PC-9 (cell line): ENCODE data around the gene KLHL10. TPM values are rescaled to one million over a fixed set of nuclear protein-coding genes. Genes with fewer than 3 reads are reported as not detected.
A peak's percentile ranks its signal among the peaks of the same experiment; 100 is the strongest.
"Not testable (repeated sequence)": the region's sequence is repeated elsewhere in the genome, so short reads cannot be mapped to it uniquely, and the experiment has no call there.

Source experiments
- BruUV-seq: library from RNA; stranded (reverse); fragments of 400-500 nt; replicated peaks from 2 replicates; lab custom pipeline; 2021; lab: Mats Ljungman, UMichigan
- CTCF ChIA-PET: fragments of 300-600 bp; sonication (Branson Sonifier 250); formaldehyde crosslinking; loops from one replicate; lab custom pipeline; 2022; ENCODE audit warnings: antibody characterized with exemption; lab: Charles Lee
- POLR2A ChIA-PET: fragments of 300-600 bp; sonication (Branson Sonifier 250); formaldehyde crosslinking; loops from one replicate; lab custom pipeline; 2022; ENCODE audit warnings: antibody characterized with exemption; ENCODE audit not compliant: unreplicated experiment; lab: Charles Lee
- DNase-seq, 2 experiments: peaks; one replicate each; pipeline versions ENCODE4 v3.0.0 to v3.0.0-alpha.2; 2015 to 2022; ENCODE audit warnings: mixed read lengths in 1 of 2
- H2AFZ ChIP-seq: fragments of 200-600 bp; sonication (generic); 2 replicates; pipeline ENCODE4 v1.8.1; 2017; ENCODE audit warnings: antibody characterized with exemption
- H3F3A ChIP-seq: fragments of 200-600 bp; sonication (generic); 2 replicates; pipeline ENCODE4 v1.8.1; 2017; ENCODE audit warnings: antibody characterized with exemption, mild to moderate bottlenecking, low read depth; ENCODE audit not compliant: insufficient read depth
- H3K27ac ChIP-seq: fragments of 200-600 bp; sonication (generic); 2 replicates; pipeline ENCODE4 v1.6.1; 2016; ENCODE audit warnings: mixed run types
- H3K27me3 ChIP-seq: fragments of 200-600 bp; sonication (generic); 2 replicates; pipeline ENCODE4 v1.6.1; 2016; ENCODE audit warnings: low read depth, mixed run types; ENCODE audit not compliant: insufficient read depth
- H3K36me3 ChIP-seq: fragments of 200-600 bp; sonication (generic); 2 replicates; pipeline ENCODE4 v1.6.1; 2016; ENCODE audit warnings: low read depth, mixed run types
- H3K4me1 ChIP-seq: fragments of 200-600 bp; sonication (generic); replicated peaks from 2 replicates; pipeline ENCODE4 v1.6.1; 2016; ENCODE audit warnings: mixed run types; ENCODE audit not compliant: insufficient read depth
- H3K4me2 ChIP-seq: fragments of 200-600 bp; sonication (generic); 2 replicates; pipeline ENCODE4 v1.6.1; 2017; ENCODE audit warnings: mixed run types
- H3K4me3 ChIP-seq: fragments of 200-600 bp; sonication (generic); 2 replicates; pipeline ENCODE4 v1.6.1; 2016; ENCODE audit warnings: mixed run types
- H3K79me2 ChIP-seq: fragments of 200-600 bp; sonication (generic); 2 replicates; pipeline ENCODE4 v1.6.1; 2017; ENCODE audit warnings: low read depth, mixed run types
- H3K9me2 ChIP-seq: fragments of 200-600 bp; sonication (generic); 2 replicates; pipeline ENCODE4 v1.8.1; 2017; ENCODE audit warnings: mild to moderate bottlenecking; ENCODE audit not compliant: insufficient read depth
- H3K9me3 ChIP-seq: fragments of 200-600 bp; sonication (generic); 2 replicates; pipeline ENCODE4 v1.8.1; 2016; ENCODE audit warnings: low read depth; ENCODE audit not compliant: insufficient read depth
- H4K20me1 ChIP-seq: fragments of 200-600 bp; sonication (generic); 2 replicates; pipeline ENCODE4 v1.8.1; 2017; ENCODE audit not compliant: insufficient read depth
- EZH2 ChIP-seq: fragments of 200-600 bp; sonication (generic); IDR thresholded peaks from 2 replicates; pipeline ENCODE4 v1.8.0; 2017; ENCODE audit warnings: antibody characterized with exemption, low read depth
- intact Hi-C: fragments of 100-400 bp; cut with micrococcal nuclease; formaldehyde crosslinking; loops from one replicate; pipeline ENCODE4 v1.10.0; 2022; ENCODE audit not compliant: unreplicated experiment
- total RNA-seq: library from RNA; stranded (reverse); gene quantifications from 2 replicates; pipeline ENCODE4 v1.2.3, GENCODE V29; 2021
- TF ChIP-seq, protein P1 (sequence below): fragments of 200-600 bp; sonication (generic); conservative IDR thresholded peaks from 2 replicates; pipeline ENCODE4 v1.6.1; 2017; ENCODE audit warnings: mixed run types, antibody characterized with exemption, mild to moderate bottlenecking, moderate library complexity

The KLHL10 gene
- total RNA-seq, 1 experiment from 2014 or later: not detected

DNA sequence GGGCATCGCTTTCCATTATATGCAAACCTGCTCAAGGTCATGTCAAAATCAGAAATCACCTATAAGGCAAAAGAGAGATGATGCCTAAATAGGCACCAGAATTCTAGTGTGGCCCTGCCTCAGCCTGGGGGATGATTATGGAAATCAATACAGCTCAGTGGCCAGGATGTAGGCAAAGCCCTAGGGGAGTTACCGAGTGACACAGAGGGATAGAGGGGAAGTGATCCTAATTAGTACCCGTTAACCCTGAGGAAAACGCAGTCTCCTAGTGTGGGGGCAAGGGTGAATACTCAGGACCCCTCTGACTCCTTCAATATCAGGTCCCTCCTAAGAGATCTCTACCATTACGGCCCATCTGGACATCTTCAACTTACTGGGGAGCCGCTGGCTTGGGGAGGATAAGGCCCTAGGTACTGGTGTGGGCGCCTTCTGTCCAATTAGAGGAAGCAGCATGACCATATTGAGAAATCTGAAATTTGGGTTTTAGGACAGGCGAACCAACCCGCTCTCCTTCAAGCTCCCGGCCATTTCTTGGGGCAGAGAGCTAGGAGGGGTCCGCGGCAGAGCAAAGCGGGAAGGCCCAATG, 2.3 kb upstream of the KLHL10 start:
- H3K4me3 ChIP-seq: peak overlapping the region; percentile 93
- no peaks in the 10 kb centered on the region for H3K27me3 ChIP-seq
- no peak for TF ChIP-seq EZH2
- TF ChIP-seq, protein P1, sequence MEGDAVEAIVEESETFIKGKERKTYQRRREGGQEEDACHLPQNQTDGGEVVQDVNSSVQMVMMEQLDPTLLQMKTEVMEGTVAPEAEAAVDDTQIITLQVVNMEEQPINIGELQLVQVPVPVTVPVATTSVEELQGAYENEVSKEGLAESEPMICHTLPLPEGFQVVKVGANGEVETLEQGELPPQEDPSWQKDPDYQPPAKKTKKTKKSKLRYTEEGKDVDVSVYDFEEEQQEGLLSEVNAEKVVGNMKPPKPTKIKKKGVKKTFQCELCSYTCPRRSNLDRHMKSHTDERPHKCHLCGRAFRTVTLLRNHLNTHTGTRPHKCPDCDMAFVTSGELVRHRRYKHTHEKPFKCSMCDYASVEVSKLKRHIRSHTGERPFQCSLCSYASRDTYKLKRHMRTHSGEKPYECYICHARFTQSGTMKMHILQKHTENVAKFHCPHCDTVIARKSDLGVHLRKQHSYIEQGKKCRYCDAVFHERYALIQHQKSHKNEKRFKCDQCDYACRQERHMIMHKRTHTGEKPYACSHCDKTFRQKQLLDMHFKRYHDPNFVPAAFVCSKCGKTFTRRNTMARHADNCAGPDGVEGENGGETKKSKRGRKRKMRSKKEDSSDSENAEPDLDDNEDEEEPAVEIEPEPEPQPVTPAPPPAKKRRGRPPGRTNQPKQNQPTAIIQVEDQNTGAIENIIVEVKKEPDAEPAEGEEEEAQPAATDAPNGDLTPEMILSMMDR: no peak
- no peaks in the 10 kb centered on the region for H3K9me2 ChIP-seq
- H2AFZ ChIP-seq: peak overlapping the region; percentile 100
- H3K36me3 ChIP-seq: 0 out of 2 replicates have a peak, but pooled peaks cover 8% of the 10 kb centered on the region
- H3K9me3 ChIP-seq: no peaks in the 10 kb centered on the region
- H3K79me2 ChIP-seq: 0 out of 2 replicates have a peak, but pooled peaks cover 8% of the 10 kb centered on the region
- no peak for DNase-seq
- ChIA-PET CTCF (no interaction called here), POLR2A (interaction anchor here (0.6 kb wide), 1 partner anchor 155 kb away, joined by 5 read pairs; no protein-coding TSS in a partner anchor)
- peaks cover 11% of the 10 kb centered on the region for H3K4me1 ChIP-seq
- no TSS peak for BruUV-seq
- no peak overlapping the region for H3K27ac ChIP-seq
- H4K20me1 ChIP-seq: no peaks in the 10 kb centered on the region
- intact Hi-C loops: no loop called here
- H3K4me2 ChIP-seq: peak overlapping the region; percentile 93
- no peaks in the 10 kb centered on the region for H3F3A ChIP-seq

DNA sequence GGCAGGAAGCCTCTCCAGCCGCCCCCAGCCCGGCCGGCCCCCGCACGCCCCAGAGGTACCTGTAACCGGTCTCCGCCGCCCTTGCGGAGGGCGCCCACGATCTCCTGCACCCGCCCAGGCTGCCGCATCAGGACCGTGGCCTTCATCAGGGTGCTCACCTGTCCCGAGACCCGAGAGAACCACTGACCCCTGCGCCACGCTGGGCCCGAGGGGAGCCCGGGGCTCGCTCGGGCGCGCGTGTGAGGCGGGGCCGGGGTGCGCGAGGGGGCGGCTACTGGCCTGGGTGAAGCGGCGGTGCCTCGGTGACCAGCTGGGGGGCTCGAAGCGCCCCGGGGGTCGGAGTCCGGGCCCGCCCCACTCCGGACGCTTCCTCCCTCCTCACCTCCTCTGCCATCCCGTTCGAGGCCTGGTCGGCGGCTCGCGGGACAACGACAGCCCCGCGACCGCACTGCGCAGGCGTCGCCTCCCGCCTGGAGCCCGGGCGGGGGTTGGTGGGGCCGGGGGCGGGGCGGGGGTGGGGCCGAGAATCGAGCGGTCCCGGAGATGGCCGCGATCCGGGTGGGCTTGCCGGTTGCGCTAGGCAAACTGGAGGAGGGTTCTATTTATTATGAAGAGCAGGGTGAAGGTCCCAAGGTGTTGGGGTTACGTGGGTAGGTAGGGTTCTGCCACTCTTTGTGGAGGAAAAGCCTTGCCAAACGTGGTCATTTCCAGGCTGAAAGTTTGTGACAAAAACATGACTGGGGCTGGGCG, 1.6 kb upstream of the KLHL10 start, which contains the start of gene NT5C3B:
NT5C3B (minus strand) TSS at position 433 of the 750 bp plus-strand sequence; CDS start at position 394, 39 bp downstream.
- Histone ChIP-seq H3K4me1 (peaks cover 11% of the 10 kb centered on the region), H3K27me3 (no peaks in the 10 kb centered on the region), H3K9me3 (no peaks in the 10 kb centered on the region), H3K36me3 (0 out of 2 replicates have a peak, but pooled peaks cover 8% of the 10 kb centered on the region), H3F3A (no peaks in the 10 kb centered on the region), H2AFZ (peak within 1 kb of the TSS; percentile 100), H3K4me2 (peak within 1 kb of the TSS; percentile 93), H3K9me2 (no peaks in the 10 kb centered on the region), H3K4me3 (peak within 1 kb of the TSS; percentile 93), H4K20me1 (no peaks in the 10 kb centered on the region), H3K79me2 (0 out of 2 replicates have a peak, but pooled peaks cover 8% of the 10 kb centered on the region), H3K27ac (no peak within 1 kb of the TSS)
- peak in 1 of 2 experiments; percentile 55 for DNase-seq
- BruUV-seq: no TSS peak
- ChIA-PET CTCF (no interaction called here), POLR2A (interaction anchor here (0.6 kb wide), 1 partner anchor 154 kb away, joined by 5 read pairs; no protein-coding TSS in a partner anchor)
- intact Hi-C loops: no loop called here
- TF ChIP-seq, protein P1: no peak
- no peak for TF ChIP-seq EZH2

DNA sequence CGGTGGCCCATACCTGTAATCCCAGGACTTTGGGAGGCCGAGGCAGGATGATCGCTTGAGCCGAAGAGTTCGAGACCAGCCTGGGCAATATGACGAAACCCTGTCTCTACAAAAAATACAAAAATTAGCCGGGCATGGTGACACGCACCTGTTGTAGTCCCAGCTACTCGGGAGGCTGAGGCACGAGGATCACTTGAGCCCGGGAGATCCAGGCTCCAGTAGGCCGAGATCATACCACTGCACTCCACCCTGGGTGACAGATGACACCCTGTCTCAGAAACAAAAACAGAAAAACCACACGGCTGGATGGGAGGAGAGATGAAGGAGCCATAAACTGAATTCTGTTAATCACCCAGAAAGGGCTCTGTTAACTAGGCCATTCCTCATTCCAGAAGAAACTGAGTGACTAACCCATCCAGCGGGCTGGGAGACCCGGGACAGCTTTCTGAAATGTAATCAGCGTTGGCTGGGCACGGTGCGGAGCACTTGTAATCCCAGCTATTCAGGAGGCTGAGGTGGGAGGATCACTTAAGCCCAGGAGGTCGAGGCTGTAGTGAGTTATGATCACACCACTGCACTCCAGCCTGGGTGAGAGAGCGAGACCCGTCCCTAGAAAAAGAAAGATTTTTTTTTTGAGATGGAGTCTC, 952 bp upstream of the KLHL10 start:
- Histone ChIP-seq H3K4me3 (peak overlapping the region; percentile 93), H3K27me3 (no peaks in the 10 kb centered on the region), H3K4me2 (peak overlapping the region; percentile 93), H4K20me1 (no peaks in the 10 kb centered on the region), H3F3A (no peaks in the 10 kb centered on the region), H3K27ac (no peak overlapping the region), H3K9me2 (no peaks in the 10 kb centered on the region), H3K4me1 (peaks cover 11% of the 10 kb centered on the region), H3K9me3 (no peaks in the 10 kb centered on the region), H2AFZ (peak overlapping the region; percentile 96), H3K36me3 (0 out of 2 replicates have a peak, but pooled peaks cover 3% of the 10 kb centered on the region), H3K79me2 (0 out of 2 replicates have a peak, but pooled peaks cover 8% of the 10 kb centered on the region)
- no peak for DNase-seq
- TF ChIP-seq, protein P1: no peak
- TF ChIP-seq EZH2: no peak
- ChIA-PET CTCF (no interaction called here), POLR2A (no interaction called here)
- BruUV-seq: no TSS peak
- intact Hi-C loops: no loop called here

DNA sequence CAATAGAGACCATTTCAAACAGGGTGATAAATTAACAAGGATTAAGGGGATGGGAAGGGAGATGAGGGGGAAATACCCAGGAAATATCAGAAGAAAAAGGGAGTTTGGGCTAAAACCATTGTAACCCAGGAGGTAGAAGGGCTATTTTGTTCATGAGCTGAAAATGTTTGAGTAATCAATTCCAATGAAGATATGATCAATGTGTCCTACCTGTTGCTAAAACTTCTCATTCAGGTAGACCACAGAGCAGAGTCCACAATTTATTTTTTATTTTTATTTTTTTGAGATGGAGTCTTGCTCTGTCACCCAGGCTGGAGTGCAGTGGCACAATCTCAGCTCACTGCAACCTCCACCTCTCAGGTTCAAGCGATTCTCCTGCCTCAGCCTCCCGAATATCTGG, 1.8 kb downstream of the KLHL10 start:
- DNase-seq, H3F3A ChIP-seq, H3K9me3 ChIP-seq, H3K79me2 ChIP-seq, H3K27me3 ChIP-seq, BruUV-seq, H3K36me3 ChIP-seq, CTCF ChIA-PET, intact Hi-C loops, H2AFZ ChIP-seq, POLR2A ChIA-PET, H3K4me2 ChIP-seq, H4K20me1 ChIP-seq, H3K9me2 ChIP-seq, H3K27ac ChIP-seq, H3K4me3 ChIP-seq: not testable (repeated sequence)
- peaks cover 11% of the 10 kb centered on the region for H3K4me1 ChIP-seq
